H1 (cell line): ENCODE data around the gene VENTX. TPM values are rescaled to one million over a fixed set of nuclear protein-coding genes. Genes with fewer than 3 reads are reported as not detected.

Source experiments
- ASH2L ChIP-seq: fragments of 200-600, 300-600 bp; sonication (generic); IDR thresholded peaks from one replicate; pipeline ENCODE4 v1.7.1; 2017; ENCODE audit warnings: low read length
- KDM4A ChIP-seq: IDR thresholded peaks from one replicate; pipeline ENCODE4 v1.7.1; 2012; ENCODE audit warnings: low read depth, mild to moderate bottlenecking, moderate library complexity, low read length, inconsistent platforms; ENCODE audit not compliant: severe bottlenecking
- polyA plus RNA-seq, 7 experiments: library from polyadenylated mRNA; depleted of rRNA in 3 of 7; stranded (reverse) in 5 of 7; unstranded in 2 of 7; fragments of >200 nt in 5 of 7; fragments of 200-250 nt in 2 of 7; gene quantifications; 1 replicate in 5 of 7; 2 replicates in 1 of 7; 4 replicates in 1 of 7; pipeline versions ENCODE4 v1.2.1 to v1.2.3, GENCODE V29; 2011 to 2013; ENCODE audit warnings: missing spikeins in 2 of 7, mixed read lengths in 2 of 7
- total RNA-seq: library from RNA; stranded (reverse); fragmentation: NEBNext Ultra II Directional; extraction: Animal tissue kit (Norgen Biotek cat#: 25700); gene quantifications from 2 replicates; pipeline ENCODE4 v1.2.1, GENCODE V29; 2021

VENTX gene
- total and polyA plus RNA-seq, 2 of the 8 experiments (the other 6 are each of a cell fraction or from before 2014, with no cell fraction given): 5.6 TPM

DNA sequence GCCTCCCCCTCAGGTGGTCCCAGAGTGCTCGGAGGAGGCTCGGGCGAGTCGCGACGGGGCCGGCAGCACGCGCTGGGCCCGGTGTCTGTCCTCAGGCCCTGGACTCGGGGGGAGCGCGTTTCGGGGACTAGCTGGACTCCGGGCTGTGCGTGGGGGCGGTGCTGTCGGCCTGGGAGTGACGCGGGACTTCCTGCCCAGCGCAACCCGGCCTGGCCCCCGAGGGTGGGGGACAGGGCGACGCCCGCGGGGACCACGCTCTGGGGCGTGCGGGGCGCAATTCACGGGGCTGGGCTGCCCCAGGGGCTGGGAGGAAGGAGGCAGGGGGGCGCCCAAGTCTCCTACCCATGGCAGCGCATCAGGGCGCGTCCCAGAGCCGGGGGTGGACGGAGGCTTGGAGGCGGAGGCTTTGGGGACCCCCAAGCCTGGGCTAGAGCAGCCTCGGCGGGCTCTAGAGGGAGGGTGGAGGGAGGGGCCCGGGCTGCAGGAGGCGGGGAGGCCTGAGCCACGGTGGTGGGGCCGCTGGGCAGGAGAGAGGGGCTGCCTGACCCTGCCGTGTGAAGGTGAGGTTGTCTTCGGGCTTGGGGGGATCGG is 2.3 kb upstream of the VENTX start (continued):
- no peak for TF ChIP-seq KDM4A
- TF ChIP-seq ASH2L: no peak
